HG03097 (cell line): ENCODE results near the gene CRYBB2.
"Not testable (repeated sequence)": the region's sequence is repeated elsewhere in the genome, so short reads cannot be mapped to it uniquely, and the experiment has no call there.

ENCODE experiments used
- ATAC-seq: cut with Tn5 transposase; IDR thresholded peaks from one replicate; pipeline ENCODE4 v1.9.1; 2021; ENCODE audit not compliant: unreplicated experiment, low FRiP score

Gene CRYBB2

DNA sequence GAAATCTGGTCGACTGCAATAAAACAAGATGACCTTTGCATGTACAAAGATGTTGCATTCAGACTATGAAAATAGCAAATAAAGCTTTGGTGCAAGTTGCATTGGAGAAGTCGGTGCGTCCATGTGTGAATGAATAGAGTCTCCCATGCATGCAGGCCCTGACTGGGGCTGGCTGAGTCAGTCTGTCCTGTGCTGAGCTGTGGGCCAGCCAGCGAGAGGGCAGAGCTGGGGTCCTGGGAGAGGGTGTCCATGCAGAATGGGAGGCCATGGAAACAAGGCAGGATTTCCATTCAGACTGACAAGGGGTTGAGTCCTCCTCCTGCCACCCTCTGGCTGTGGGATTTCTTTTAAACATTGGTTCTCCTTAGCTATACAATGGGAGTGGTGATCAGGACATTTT lies 22.1 kb upstream of the CRYBB2 start:
- no peak for ATAC-seq

DNA sequence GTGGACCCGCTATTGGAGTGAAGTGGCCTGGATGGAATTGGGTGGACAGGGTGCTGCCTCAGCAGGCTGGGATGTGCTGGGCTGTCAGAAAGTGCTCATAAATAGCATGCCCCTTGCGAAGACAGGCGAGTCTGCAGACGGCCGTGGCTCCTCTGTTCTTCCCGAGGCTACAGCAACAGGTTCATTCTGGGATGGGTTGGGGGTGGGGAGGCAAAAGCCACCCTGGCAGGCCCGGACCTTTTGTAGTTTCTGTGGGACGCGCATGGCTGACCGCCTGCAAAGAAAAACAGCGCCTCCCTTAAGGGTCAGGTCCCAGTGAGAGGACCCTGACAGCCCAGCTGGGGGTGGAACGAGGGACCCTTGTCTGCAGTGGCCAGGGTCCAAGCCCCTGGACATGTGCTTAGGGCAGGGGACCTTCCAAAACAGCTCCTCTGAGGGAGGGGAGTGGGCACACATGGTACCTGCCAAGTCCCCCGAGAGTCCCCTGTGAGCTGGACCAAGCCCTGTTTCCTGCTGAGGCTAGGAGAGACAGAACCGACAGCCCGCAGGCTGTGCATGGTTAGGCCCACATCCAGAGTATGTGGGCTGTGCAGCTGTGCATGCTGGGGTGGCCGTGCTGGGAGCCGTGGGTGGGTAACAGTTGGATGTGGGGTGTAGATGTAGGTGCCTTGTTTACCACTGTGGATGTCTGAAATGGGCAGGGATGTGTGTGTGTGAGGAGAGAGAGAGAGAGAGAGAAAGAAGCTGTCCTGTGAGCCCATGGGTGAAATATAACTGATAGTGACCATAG lies 19.5 kb upstream of the CRYBB2 start, which contains the start of gene CRYBB3:
Gene CRYBB3, plus strand, starts transcription at position 128 of the 790 bp plus-strand sequence. CDS start 1,539 bp downstream, outside the sequence.
- ATAC-seq, result no peak

DNA sequence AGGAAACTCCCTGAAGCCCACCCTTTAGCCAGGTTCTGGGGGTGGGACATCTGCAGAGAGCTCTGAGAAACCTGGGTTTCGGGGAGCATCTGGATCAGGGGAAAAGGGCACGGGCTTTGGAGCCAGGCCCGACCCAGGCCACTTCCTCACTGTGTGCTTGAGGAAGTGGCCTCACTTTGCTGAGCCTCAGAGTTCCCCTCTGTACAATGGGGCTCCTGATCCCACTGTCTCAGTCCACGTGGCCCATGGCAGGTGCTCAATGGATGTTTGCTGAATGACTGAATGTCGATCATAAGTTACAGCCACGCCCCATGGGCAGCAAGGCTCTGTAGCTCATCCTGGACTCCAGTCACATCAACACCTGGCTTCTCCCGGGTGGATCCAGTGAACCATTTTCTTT lies 18.5 kb upstream of the CRYBB2 start:
- ATAC-seq, result no peak

DNA sequence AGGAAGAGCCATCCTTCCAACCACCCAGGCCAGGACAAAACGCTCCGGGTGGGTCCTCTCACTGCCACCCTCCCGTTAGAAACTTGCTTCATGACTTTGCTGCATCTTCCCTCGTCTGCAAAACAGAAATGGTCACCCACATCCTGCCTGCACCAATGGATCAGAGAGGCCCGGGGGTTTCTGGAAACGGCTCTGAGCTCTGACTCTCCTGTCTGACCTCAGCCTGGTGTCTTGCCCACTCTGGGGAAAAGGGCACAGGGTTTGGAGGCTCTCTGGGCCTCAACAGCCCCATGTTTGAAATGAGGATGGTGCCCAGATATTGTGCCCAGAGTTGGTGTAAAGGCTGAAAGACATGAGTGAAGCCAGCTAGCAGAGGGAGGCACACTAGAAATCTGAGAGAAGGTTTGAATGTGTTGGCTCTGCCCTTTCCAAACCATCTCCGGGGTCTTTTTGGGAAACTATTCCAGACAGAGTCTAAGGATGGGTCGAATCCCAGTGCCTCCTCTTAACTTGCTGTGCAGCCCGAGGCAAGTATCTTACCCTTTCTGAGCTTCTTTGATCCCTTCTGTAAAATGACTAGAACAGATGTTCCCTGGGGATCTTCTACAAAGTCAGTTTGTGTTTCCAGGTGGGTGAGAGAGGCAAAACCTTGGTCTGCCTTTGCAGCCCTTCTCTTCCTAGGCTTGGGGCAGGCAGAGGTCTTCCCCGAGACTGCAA lies 17.7 kb upstream of the CRYBB2 start:
- ATAC-seq, result no peak

DNA sequence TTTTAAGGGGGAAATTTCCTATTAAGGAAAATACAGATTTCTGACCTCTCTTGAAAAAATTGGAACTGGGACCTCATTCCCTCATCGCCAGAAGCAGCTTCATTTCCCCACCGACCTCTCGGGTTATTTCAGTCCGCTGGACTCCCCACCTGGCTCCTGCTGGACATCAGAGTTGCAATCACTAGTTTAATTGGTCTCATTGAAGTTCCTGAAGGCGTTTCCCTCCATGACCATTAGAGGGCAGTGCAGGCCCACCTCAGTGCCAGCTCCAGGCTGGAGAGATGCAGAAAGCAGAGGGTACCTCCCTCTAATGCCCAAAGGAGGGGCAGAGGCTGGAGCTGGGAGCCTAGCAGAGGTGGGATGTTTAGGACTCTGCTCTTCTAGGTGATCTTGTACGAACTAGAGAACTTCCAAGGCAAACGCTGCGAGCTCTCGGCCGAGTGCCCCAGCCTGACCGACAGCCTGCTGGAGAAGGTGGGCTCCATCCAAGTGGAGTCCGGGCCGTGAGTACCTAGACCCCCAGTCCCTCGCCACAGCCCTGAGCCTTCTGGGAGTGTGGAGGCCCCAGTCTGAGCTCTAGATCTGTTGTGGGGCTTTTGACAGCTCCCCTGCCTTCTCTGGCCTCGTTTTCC lies 17.0 kb upstream of the CRYBB2 start:
- ATAC-seq, result no peak

DNA sequence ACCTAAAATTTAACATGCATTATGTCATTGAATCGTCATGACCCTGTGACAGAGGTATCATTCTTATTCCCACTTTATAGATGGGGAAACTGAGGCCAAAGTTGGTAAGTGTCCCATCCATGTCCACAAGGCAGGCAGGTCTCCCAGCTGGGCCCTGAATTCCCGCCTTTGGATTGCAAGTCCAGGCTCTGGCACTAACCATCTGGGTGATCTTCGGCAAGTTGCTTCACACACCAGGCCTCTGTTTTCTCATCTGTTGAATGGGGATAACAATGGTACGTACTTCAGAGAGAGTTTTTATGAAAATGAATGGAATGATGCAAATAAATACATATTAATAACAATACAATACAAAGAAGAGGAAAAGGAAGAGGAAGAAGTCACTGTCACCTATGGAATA lies 16.4 kb upstream of the CRYBB2 start:
- ATAC-seq, result no peak

DNA sequence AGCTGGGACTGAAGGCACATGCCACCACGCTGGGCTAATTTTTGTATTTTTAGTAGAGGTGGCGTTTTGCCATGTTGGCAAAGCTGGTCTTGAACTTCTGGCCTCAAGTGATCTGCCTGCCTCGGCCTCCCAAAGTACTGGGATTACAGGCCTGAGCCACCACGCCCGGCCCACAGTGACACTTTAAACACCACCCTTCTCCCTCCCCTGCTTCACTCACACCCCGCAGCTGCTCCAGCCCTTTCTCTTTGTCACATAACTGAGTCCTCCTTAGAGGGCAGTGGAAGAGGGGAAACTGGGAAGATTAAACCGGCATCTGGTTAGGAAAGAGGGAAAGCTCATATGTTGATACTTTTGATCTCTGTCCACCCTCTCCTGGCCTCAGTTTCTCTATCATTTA lies 14.9 kb upstream of the CRYBB2 start:
- ATAC-seq, result not testable (repeated sequence)

DNA sequence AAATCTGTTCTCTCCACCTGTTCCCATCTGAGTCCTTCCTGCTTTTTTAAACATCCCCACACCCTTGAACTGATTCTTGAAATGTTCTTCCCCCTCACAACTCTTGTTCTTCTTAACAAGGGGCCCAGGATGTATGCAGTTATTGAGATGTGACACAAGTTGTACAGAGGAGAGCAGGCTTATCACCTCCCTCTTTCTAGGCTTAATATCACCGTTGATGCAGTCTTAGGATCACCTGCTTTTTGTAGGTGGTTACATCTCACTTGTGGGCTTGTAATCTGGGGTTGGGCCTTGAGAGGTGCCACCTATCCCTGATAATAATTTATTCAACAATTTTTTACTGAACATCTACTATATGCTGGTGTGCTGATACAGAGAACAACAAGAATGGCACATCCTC lies 13.6 kb upstream of the CRYBB2 start:
- ATAC-seq, result no peak

DNA sequence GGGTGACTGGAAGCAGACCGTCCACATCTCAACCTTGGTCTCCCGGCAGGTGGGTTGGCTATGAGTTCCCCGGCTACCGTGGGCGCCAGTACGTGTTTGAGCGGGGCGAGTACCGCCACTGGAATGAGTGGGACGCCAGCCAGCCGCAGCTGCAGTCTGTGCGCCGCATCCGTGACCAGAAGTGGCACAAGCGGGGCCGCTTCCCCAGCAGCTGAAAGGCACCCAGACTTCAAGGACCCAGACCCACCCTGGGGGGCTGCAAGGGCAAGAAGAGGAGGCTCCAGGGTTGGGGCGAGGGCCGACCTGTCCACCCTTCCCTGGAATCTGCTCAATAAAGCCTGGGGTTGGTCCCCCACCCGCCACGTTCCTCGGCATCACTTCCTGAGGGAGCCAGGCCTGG lies 12.4 kb upstream of the CRYBB2 start:
- ATAC-seq, result no peak

DNA sequence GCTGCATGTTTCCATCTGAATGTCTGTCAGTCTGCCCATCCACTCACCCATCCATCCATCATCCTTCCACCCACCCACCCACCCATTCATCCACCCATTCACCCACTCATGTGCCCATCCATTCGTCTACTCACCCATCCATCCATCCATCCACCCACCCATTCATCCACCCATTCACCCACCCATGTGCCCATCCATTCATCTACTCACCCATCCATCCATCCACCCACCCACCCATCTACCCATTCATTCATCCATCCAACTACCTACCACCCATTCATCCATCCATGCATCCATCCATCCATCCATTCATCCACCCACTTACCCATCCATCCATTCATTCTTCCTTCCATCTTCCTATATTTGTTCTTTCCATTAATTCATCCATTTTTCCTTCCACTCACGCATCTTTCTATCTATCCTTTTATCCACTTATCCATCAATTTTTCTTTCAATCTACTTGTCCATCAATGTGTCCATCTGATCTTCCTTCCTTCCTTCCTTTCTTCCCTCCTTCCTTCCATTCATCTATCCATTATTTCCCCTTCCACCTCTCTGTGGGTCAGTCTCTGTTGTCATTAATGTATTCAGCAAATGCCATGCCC lies 11.8 kb upstream of the CRYBB2 start:
- no peak for ATAC-seq

DNA sequence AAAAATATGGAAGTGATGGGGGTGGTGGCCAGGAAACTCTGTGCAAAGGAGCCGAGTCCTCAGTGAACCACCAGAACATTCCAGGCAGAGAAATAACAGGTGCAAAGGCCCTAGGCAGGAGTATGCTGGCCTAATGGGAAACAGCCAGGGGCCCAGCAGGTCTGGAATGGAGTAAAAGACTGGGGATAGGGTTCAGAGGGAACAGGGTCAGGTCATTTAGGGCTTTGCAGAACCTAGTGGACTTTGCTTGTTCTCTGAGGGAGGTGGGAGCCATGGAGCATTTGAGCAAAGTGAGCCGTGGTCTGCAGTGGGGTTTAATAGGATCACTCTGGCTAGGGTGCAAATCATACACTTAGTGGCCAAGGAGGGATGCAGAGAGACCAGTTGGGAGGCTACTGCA lies 11.1 kb upstream of the CRYBB2 start:
- no peak for ATAC-seq

DNA sequence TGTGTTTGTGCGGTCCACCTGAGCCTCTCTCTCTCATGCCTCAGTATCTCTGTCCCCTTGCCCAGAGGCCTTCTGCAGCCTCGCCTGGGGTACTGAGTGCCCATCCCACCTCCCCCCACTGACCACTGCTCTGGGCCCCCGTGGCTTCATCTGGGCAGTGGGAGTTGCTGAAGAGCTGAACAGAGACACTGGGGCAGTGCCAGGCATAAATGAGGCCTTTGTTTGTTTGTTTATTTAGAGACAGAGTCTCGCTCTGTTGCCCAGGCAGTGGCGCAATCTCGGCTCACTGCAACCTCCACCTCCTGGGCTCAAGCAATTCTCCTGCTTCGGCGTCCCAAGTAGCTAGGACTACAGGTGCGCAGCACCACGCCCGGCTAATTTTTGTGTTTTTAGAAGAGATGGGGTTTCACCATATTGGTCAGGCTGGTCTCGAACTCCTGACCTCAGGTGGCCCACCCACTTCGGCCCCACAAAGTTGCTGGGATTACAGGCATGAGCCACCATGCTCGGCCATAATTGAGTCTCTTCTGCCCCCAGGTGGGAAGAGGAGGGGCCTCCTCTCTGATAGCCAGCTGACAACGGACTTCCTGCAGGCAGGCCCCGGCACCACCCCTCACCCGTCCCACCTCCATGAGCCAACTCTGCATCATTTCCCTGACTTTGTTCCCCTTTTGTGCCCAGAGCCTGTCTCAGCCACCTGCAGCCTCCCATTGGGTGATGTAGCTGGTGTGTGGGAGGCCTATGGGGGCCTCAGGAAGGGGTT lies 10.5 kb upstream of the CRYBB2 start:
- no peak for ATAC-seq

DNA sequence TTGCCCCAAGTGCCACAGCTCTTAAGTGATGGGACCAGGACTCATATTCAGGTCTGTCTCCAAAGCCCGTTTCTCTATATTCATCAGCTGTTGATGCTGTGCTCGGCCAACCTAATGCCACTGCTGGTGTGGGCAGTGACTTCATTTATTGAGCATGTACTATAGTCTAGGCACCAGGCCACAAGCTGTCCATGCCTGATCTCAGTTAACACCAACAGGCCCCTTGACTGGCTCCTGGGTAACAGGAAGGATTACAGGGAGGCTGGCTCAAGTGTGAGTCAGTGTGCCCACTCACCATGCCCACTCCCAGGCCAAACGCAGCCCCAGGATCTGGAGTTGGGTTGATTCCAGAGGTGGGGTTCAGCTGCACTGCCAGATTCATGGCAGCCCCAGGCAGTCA lies 8.6 kb upstream of the CRYBB2 start:
- no peak for ATAC-seq

DNA sequence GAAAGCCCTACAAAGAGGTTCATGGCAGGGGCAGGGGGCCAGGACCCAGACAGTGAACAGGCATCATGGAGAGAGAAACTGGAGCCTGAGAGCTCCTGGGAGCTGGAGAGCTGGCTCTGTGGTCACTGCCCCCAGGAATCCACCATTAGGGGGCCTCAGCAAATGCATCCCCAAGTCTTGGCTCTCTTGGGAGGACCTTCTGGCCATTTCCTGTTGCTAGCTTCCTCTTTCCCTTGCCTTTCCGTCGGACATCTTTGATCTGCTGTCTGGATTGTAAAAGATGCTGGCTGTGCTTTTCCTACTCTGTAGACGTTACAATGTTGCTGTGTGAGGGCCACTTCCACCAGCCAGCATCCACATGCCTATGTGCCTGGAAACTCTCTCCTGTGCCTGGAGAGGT lies 7.1 kb upstream of the CRYBB2 start:
- no peak for ATAC-seq

DNA sequence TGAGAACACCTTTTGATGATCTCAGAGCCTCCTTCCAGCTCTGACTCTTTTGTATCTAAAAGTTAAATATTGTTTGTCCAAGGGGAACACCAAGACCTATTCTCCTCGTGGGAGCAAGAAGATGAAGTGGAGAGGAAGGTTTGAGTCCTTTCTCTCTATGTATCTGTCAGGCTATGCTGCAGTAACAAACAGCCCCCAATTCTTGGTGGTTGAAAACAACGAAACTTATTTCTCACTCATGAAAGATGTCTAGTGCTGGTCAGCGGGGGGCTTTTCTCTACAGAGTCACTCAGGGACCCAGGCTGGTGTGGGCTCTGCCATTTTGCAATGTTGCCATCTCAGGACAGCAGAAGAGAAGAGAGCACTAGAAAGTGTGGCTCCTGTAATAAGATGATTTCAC lies 6.2 kb upstream of the CRYBB2 start:
- ATAC-seq, result no peak

DNA sequence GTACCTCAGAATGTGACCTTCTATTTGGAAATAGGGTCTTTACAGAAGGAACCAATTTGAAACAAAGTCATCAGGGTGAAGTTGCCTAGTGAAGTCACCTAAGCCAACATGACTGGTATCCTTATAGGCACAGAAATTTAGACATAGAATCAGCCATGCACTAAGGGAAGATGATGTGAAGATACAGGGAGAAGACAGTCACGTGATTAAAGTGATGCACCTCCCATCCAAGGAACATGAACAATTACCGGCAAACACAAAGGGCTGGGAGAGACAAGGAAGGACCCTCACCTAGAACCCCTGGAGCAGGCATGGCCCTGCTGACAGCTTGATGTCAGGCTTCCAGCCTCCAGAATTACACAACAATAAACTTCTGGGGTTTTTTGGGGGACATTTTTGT lies 3.2 kb upstream of the CRYBB2 start:
- no peak for ATAC-seq

DNA sequence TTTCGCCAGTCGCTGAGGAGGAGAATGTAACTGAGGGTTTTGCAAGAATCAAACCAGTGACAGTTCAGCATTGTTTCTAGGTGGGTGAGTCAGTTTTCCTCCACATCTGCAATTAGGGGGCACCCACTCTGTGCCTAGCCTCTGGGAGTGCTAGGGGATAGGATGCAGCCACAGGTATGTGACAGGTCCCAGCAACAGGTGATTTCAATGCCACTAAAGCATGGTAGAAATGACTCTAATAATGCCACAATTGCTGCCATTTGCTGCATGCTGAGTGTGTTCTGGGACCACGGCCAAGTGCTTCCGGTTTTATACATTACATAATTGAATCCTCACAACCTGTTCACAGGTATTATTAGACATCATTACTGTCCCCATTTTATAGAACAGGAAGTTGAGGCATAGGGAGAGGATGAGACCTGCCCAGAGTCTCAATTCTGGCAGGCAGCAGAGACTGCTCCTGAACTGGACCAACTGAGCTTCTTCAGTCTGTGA lies 556 bp downstream of the CRYBB2 start:
- ATAC-seq, result no peak

DNA sequence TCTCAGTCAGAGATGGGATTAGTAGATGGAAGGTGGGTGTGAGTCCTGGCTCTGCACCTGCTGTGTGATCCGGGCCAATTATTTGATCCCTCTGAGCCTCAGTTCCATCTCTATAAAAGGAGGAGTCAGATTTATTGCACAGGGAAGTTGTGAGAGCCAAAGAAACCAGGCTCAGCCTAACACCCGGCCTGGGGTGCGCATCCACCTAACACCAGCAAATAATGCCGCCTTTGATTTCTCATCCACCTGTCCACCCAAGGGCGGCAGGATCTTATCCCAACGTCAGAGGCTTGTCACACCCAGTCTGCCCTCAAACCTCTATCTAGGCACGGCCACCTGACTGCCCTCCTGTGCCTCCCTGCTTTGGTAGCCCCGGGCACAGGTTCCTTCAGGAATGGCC lies 2.4 kb downstream of the CRYBB2 start:
- no peak for ATAC-seq

DNA sequence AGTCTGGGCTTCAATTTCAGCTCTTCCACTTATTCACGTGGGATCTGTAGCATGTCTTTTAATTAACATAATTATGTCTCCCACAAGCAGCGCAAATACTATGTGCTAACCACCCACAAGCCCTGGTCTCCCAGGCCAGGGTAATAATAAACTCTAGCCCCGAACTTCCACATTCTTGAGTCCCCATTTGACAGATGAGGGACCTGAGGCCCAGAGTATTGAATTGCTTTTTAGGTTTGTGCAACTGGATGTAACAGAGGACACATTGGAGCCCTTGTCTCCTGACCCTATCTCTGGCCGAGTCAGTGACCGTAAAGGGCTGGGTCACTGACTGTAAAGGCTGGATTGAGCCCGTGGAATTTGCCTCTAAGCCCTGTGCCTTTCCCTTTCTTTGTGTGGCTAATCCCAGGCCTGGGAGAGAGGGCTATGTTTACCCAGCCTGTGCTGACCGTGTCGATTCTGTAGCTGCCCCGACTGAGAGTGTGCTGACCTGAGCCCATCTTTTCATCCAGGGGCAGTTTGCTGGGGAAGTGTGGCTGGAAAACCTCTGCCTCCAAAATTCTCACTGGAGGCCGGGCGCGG lies 3.9 kb downstream of the CRYBB2 start:
- ATAC-seq, result no peak

DNA sequence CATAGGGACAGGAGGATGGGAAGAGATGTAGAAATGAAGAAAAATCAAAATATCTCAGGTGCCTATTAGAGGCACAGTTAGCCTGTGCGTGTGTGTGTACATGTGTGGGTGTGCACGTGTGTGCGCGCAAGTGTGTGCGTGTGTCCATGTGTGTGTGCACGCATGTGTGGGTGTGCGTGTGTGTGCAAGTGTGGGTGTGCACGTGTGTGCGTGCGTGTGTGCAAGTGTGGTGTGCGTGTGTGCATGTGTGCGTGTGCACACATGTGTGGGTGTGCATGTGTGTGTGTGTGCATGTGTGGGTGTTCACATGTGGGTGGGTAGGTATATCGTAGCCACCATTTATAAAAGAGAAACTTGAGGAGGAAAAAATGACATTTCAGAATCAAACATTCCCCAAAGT lies 9.4 kb downstream of the CRYBB2 start:
- no peak for ATAC-seq
